Measurements from ENCODE around the gene GPX8.

DNA sequence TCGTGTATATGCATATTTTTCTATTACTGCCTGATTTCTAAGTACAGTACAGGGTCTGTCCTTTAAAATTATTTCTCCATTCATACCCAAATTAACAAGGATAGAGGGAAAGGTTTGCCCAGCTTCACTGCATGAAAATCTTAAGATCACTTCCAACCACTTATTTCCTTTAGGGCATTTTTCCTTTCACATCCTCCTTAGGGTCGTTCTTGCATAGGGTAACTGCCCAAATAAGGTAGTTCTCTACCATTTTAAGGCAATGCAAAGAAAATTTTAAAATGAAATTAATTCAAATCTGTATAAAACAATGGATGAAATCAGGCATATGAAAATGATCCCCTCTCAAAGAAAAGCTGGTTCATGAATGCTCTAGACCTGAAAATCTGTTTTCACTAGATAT, 17.1 kb downstream of the GPX8 start:
- no peak for TF ChIP-seq POLR2A (IDR thresholded peaks at IDR 0.05)
- TF ChIP-seq, protein P1, sequence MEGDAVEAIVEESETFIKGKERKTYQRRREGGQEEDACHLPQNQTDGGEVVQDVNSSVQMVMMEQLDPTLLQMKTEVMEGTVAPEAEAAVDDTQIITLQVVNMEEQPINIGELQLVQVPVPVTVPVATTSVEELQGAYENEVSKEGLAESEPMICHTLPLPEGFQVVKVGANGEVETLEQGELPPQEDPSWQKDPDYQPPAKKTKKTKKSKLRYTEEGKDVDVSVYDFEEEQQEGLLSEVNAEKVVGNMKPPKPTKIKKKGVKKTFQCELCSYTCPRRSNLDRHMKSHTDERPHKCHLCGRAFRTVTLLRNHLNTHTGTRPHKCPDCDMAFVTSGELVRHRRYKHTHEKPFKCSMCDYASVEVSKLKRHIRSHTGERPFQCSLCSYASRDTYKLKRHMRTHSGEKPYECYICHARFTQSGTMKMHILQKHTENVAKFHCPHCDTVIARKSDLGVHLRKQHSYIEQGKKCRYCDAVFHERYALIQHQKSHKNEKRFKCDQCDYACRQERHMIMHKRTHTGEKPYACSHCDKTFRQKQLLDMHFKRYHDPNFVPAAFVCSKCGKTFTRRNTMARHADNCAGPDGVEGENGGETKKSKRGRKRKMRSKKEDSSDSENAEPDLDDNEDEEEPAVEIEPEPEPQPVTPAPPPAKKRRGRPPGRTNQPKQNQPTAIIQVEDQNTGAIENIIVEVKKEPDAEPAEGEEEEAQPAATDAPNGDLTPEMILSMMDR (IDR thresholded peaks at IDR 0.05), result no peak
